GM12872 (cell line): ENCODE data around the gene CAPS.

Experiments used
- CTCF ChIP-seq: IDR thresholded peaks from 3 replicates; pipeline ENCODE4 v1.5.1; 2011; ENCODE audit warnings: low read depth, mild to moderate bottlenecking, low read length, moderate library complexity; ENCODE audit not compliant: insufficient read depth

Gene CAPS

GRCh38 chr19:5921516-5922160 lies 7.6 kb downstream of the CAPS start:
- TF ChIP-seq CTCF: no peak

- no peak for TF ChIP-seq CTCF
Observed at GRCh38 chr19:5922161-5922545, 8.1 kb downstream of the CAPS start.

GRCh38 chr19:5923356-5923755 lies 9.3 kb downstream of the CAPS start:
- TF ChIP-seq CTCF: no peak

GRCh38 chr19:5925830-5926427 lies 11.9 kb downstream of the CAPS start:
- no peak for TF ChIP-seq CTCF

- TF ChIP-seq CTCF: no peak
Observed at GRCh38 chr19:5926641-5927440, 12.8 kb downstream of the CAPS start.

- no peak for TF ChIP-seq CTCF
Observed at GRCh38 chr19:5927441-5927821, 13.4 kb downstream of the CAPS start.

GRCh38 chr19:5929179-5929578 lies 15.1 kb downstream of the CAPS start:
- TF ChIP-seq CTCF: no peak
